ENCODE data around the gene PTPN6.

GRCh38 chr12:6914947-6915788 lies 36.0 kb upstream of the PTPN6 start:
- no peak for TF ChIP-seq TOE1 (CRISPR knock-in tag; IDR thresholded peaks at IDR 0.05)
- TF ChIP-seq NFIC (IDR thresholded peaks at IDR 0.05; ENCODE audit: low read length), result no peak
- no peak for TF ChIP-seq HCFC1 (IDR thresholded peaks at IDR 0.05; ENCODE audit: low read depth, low read length)
- no peak for TF ChIP-seq ZNF709 (CRISPR knock-in tag; IDR thresholded peaks at IDR 0.05)
